ENCODE measurements around the gene ERC2.

- TF ChIP-seq POLR2A (IDR thresholded peaks at IDR 0.05), result no peak
- no peak for TF ChIP-seq CTCF (IDR thresholded peaks at IDR 0.05)
- TF ChIP-seq POLR2AphosphoS5 (IDR thresholded peaks at IDR 0.05), result no peak
- no peak for TF ChIP-seq EP300 (IDR thresholded peaks at IDR 0.05)
Observed at GRCh38 chr3:56061279-56061626, 407.0 kb downstream of the ERC2 start.
